Uterus (tissue), 2 donors: ENCODE measurements around the gene MEP1B.

Experiments
- POLR2A ChIP-seq, 2 donors: fragments of 450-650 bp; IDR thresholded peaks; one replicate each; pipeline ENCODE4 v1.6.1; 2016; ENCODE audit warnings: antibody characterized with exemption in 2 of 2, mild to moderate bottlenecking in 1 of 2, moderate library complexity in 1 of 2
- TF ChIP-seq, protein P1 (sequence below), 4 experiments: fragments of 200-600 bp in 2 of 4; fragments of 450-650 bp in 2 of 4; sonication (generic) in 2 of 4; IDR thresholded peaks; one replicate each; pipeline ENCODE4 v1.5.1; 2016 to 2019; ENCODE audit warnings: antibody characterized with exemption in 4 of 4, mild to moderate bottlenecking in 2 of 4, moderate library complexity in 1 of 4

DNA sequence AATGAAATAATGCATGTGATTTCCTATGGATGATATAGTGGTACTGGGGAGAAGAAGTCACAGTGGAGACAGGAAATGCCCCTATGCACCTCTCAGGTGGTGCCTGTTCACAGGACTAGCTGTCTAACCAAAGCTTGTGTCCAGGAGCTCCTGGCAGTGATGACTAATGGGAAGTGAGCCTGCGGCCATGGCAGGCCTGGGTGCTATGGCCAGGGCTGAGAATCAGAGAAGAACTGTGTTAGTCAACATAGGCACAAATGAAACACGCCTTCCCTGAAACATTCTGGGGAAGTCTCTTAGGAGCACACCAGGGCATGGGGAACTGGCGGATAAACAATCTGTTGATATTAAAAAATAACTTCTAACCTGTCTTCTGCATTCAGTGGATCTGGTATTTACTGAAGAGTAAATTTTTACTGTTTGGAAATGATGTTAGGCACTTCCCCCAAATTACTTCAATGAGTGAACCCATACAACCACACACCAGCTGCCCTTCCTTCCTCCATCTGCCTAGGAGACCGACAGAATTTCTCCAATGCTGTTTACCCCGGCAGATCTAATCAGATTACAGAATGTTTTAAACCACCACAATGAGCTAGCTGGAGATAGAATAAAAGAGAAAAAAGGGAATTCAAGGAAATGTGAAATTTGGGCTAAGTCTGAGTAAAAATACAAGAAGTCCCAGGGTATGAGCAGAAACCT, 67.4 kb downstream of the MEP1B start:
- TF ChIP-seq, protein P1, sequence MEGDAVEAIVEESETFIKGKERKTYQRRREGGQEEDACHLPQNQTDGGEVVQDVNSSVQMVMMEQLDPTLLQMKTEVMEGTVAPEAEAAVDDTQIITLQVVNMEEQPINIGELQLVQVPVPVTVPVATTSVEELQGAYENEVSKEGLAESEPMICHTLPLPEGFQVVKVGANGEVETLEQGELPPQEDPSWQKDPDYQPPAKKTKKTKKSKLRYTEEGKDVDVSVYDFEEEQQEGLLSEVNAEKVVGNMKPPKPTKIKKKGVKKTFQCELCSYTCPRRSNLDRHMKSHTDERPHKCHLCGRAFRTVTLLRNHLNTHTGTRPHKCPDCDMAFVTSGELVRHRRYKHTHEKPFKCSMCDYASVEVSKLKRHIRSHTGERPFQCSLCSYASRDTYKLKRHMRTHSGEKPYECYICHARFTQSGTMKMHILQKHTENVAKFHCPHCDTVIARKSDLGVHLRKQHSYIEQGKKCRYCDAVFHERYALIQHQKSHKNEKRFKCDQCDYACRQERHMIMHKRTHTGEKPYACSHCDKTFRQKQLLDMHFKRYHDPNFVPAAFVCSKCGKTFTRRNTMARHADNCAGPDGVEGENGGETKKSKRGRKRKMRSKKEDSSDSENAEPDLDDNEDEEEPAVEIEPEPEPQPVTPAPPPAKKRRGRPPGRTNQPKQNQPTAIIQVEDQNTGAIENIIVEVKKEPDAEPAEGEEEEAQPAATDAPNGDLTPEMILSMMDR (IDR thresholded peaks at IDR 0.05): no peak
- no peak for TF ChIP-seq POLR2A (IDR thresholded peaks at IDR 0.05)
